HepG2 (cell line): ENCODE results near the gene TROAP. TPM values are rescaled to one million over a fixed set of nuclear protein-coding genes. Genes with fewer than 3 reads are reported as not detected.

ENCODE experiments used
- AGO2 ChIP-seq: fragments of 200-400 bp; formaldehyde crosslinking; optimal IDR thresholded peaks from 2 replicates; pipeline ENCODE3; 2017; ENCODE audit warnings: mild to moderate bottlenecking, low read depth, low read length, moderate library complexity
- BRD4 ChIP-seq: sonication (generic); formaldehyde crosslinking; IDR thresholded peaks from 2 replicates; pipeline ENCODE4 v1.4.0; 2020; ENCODE audit warnings: missing genetic modification reagents
- CSRNP2 ChIP-seq: sonication (generic); formaldehyde crosslinking; conservative IDR thresholded peaks from 2 replicates; pipeline ENCODE4 v1.8.0; 2022; ENCODE audit warnings: low read depth, missing genetic modification reagents
- EED ChIP-seq: sonication (generic); formaldehyde crosslinking; IDR thresholded peaks from 2 replicates; pipeline ENCODE4 v1.5.0; 2020; ENCODE audit warnings: mild to moderate bottlenecking, missing genetic modification reagents
- EP300 ChIP-seq, 3 experiments: sonication (generic) in 1 of 3; formaldehyde crosslinking in 1 of 3; IDR thresholded peaks; 2 replicates each; pipeline versions ENCODE4 v1.5.1 to v1.6.1; 2011 to 2020; ENCODE audit warnings: low read depth in 2 of 3, low read length in 2 of 3, borderline replicate concordance in 1 of 3, improper control_type of control experiment in 1 of 3, mild to moderate bottlenecking in 1 of 3, missing genetic modification reagents in 1 of 3, moderate library complexity in 1 of 3
- GATA4 ChIP-seq: sonication (generic); IDR thresholded peaks from 2 replicates; pipeline ENCODE4 v1.6.1; 2016; ENCODE audit warnings: antibody characterized with exemption, low read depth, borderline replicate concordance
- MXD1 ChIP-seq: sonication (generic); formaldehyde crosslinking; IDR thresholded peaks from 2 replicates; pipeline ENCODE4 v1.4.0; 2020; ENCODE audit warnings: mild to moderate bottlenecking, missing genetic modification reagents
- PHF20 ChIP-seq: sonication (generic); formaldehyde crosslinking; IDR thresholded peaks from 2 replicates; pipeline ENCODE4 v1.5.0; 2020; ENCODE audit warnings: mild to moderate bottlenecking, missing genetic modification reagents
- RBM39 ChIP-seq: fragments of 200-400 bp; formaldehyde crosslinking; IDR thresholded peaks from one replicate; pipeline ENCODE4 v1.6.1; 2018; ENCODE audit warnings: antibody characterized with exemption, mild to moderate bottlenecking, low read depth, low read length; ENCODE audit not compliant: poor library complexity, severe bottlenecking
- TIGD3 ChIP-seq: sonication (generic); formaldehyde crosslinking; IDR thresholded peaks from 2 replicates; pipeline ENCODE4 v1.5.1; 2020; ENCODE audit warnings: mild to moderate bottlenecking, missing genetic modification reagents, borderline replicate concordance
- ZBTB2 ChIP-seq: sonication (generic); formaldehyde crosslinking; IDR thresholded peaks from 2 replicates; pipeline ENCODE4 v1.8.0; 2022; ENCODE audit warnings: low read depth, missing genetic modification reagents
- ZBTB42 ChIP-seq: sonication (generic); formaldehyde crosslinking; IDR thresholded peaks from 2 replicates; pipeline ENCODE4 v1.5.0; 2020; ENCODE audit warnings: mild to moderate bottlenecking, missing genetic modification reagents
- ZHX1 ChIP-seq: sonication (generic); formaldehyde crosslinking; IDR thresholded peaks from 2 replicates; pipeline ENCODE4 v1.8.1; 2022; ENCODE audit warnings: low read depth, mild to moderate bottlenecking, missing genetic modification reagents
- ZNF124 ChIP-seq: sonication (generic); formaldehyde crosslinking; IDR thresholded peaks from 2 replicates; pipeline ENCODE4 v1.4.0; 2020; ENCODE audit warnings: missing genetic modification reagents
- ZNF207 ChIP-seq: fragments of 450-650 bp; IDR thresholded peaks from 2 replicates; pipeline ENCODE4 v1.6.1; 2016; ENCODE audit warnings: antibody characterized with exemption, borderline replicate concordance
- ZNF75D ChIP-seq: sonication (generic); formaldehyde crosslinking; IDR thresholded peaks from 2 replicates; pipeline ENCODE4 v1.8.1; 2023; ENCODE audit warnings: missing genetic modification reagents, mild to moderate bottlenecking, borderline replicate concordance
- ZNF800 ChIP-seq: sonication (generic); formaldehyde crosslinking; IDR thresholded peaks from 2 replicates; pipeline ENCODE4 v1.4.0; 2020; ENCODE audit warnings: missing genetic modification reagents
- ZSCAN31 ChIP-seq: sonication (generic); formaldehyde crosslinking; IDR thresholded peaks from 2 replicates; pipeline ENCODE4 v1.5.0; 2020; ENCODE audit warnings: low read depth, mild to moderate bottlenecking, missing genetic modification reagents
- ZSCAN9 ChIP-seq: IDR thresholded peaks from 2 replicates; pipeline ENCODE4 v1.6.1; 2016; ENCODE audit warnings: borderline replicate concordance
- polyA plus RNA-seq, 8 experiments: library from polyadenylated mRNA; depleted of rRNA in 3 of 8; stranded (reverse) in 7 of 8; unstranded in 1 of 8; fragments of >200 nt; fragmentation: Illumina TruSeq in 4 of 8; extraction: Trizol in 4 of 8; gene quantifications; 2 replicates each; pipeline versions ENCODE4 v1.2.1 to v1.2.3, GENCODE V29; 2011 to 2016; ENCODE audit warnings: low read depth in 4 of 8, missing spikeins in 1 of 8, mixed read lengths in 1 of 8; ENCODE audit not compliant: insufficient read depth in 1 of 8
- total RNA-seq, 5 experiments: library from RNA; depleted of rRNA; stranded (reverse); fragments of >200 nt; fragmentation: Illumina TruSeq; extraction: Trizol; gene quantifications; 2 replicates each; pipeline ENCODE4 v1.2.3, GENCODE V29; 2016; ENCODE audit warnings: low read depth in 1 of 5

TROAP gene
- total and polyA plus RNA-seq, 2 of the 13 experiments (the other 11 are each of a cell fraction or from before 2014, with no cell fraction given): 22.5 to 30.9 TPM

- TF ChIP-seq ZHX1 (CRISPR knock-in tag): no peak
- no peak for TF ChIP-seq ZNF75D (CRISPR knock-in tag)
- no peak for TF ChIP-seq MXD1
- TF ChIP-seq GATA4: no peak
- no peak for TF ChIP-seq AGO2
- TF ChIP-seq PHF20 (CRISPR knock-in tag): 0 out of 2 replicates have a peak, but pooled peaks have one; percentile 43
- TF ChIP-seq ZBTB2 (CRISPR knock-in tag): no peak
- TF ChIP-seq TIGD3 (CRISPR knock-in tag): no peak
- TF ChIP-seq ZSCAN9 (CRISPR knock-in tag): no peak
- TF ChIP-seq BRD4: no peak
- TF ChIP-seq ZSCAN31: peak; percentile 76; the same call in 1 of the 2 replicates
- no peak for TF ChIP-seq ZNF800
- TF ChIP-seq EED (CRISPR knock-in tag): no peak
- no peak for TF ChIP-seq ZNF207
- TF ChIP-seq CSRNP2 (CRISPR knock-in tag): no peak
- TF ChIP-seq RBM39: no peak
- TF ChIP-seq EP300 (IDR thresholded peaks at IDR 0.05; ENCODE audit: low read depth in 2 of 2, low read length in 2 of 2): no peak
- TF ChIP-seq EP300 (CRISPR knock-in tag; IDR thresholded peaks at IDR 0.05; ENCODE audit: borderline replicate concordance): no peak
- TF ChIP-seq ZBTB42 (CRISPR knock-in tag): 0 out of 2 replicates have a peak, but pooled peaks have one; percentile 23
- no peak; the same call in 1 of the 2 replicates for TF ChIP-seq ZNF124 (CRISPR knock-in tag)
Measured at GRCh38 chr12:49366096-49366651, 43.1 kb downstream of the TROAP start (continued).
